IMR-90 (cell line): ENCODE results near the gene PLEKHA8. TPM values are rescaled to one million over a fixed set of nuclear protein-coding genes. Genes with fewer than 3 reads are reported as not detected.

Source experiments
- ATAC-seq: fragments of 200-7000 bp; cut with Tn5 transposase; 2 replicates; pipeline ENCODE4 v1.9.1; 2020; ENCODE audit warnings: low read depth, mild to moderate bottlenecking, moderate library complexity
- BruUV-seq: library from RNA; stranded (reverse); fragments of 400-500 nt; replicated peaks from 2 replicates; lab custom pipeline; 2021; lab: Mats Ljungman, UMichigan
- CTCF ChIA-PET: fragments of 300-600 bp; formaldehyde crosslinking; extraction: SDS; loops from one replicate; lab custom pipeline; 2021; ENCODE audit warnings: antibody characterized with exemption; lab: Yijun Ruan, JAX
- POLR2A ChIA-PET: fragments of 300-600 bp; sonication (Branson Sonifier 250); formaldehyde crosslinking; loops from one replicate; lab custom pipeline; 2022; ENCODE audit warnings: antibody characterized with exemption; ENCODE audit not compliant: unreplicated experiment; lab: Charles Lee
- DNase-seq: peaks from one replicate; pipeline ENCODE4 v3.0.0; 2013
- H2AFZ ChIP-seq: replicated peaks from 2 replicates; pipeline ENCODE3; 2013; ENCODE audit warnings: low read length, mild to moderate bottlenecking; ENCODE audit not compliant: poor library complexity
- H2AK5ac ChIP-seq: 2 replicates; pipeline ENCODE4 v1.6.1; 2013; ENCODE audit warnings: low read depth, low read length, inconsistent platforms
- H2AK9ac ChIP-seq: replicated peaks from 2 replicates; pipeline ENCODE3; 2013; ENCODE audit warnings: mild to moderate bottlenecking, low read depth, low read length, moderate library complexity; ENCODE audit not compliant: poor library complexity
- H2BK120ac ChIP-seq: 2 replicates; pipeline ENCODE4 v1.6.1; 2013; ENCODE audit warnings: low read depth, low read length, inconsistent platforms
- H2BK15ac ChIP-seq: 3 replicates; pipeline ENCODE4 v1.6.1; 2013; ENCODE audit warnings: low read depth, low read length, inconsistent platforms
- H2BK20ac ChIP-seq: 2 replicates; pipeline ENCODE4 v1.6.1; 2013; ENCODE audit warnings: low read depth, mild to moderate bottlenecking, inconsistent platforms, low read length, moderate library complexity
- H2BK5ac ChIP-seq: 2 replicates; pipeline ENCODE4 v1.6.1; 2013; ENCODE audit warnings: mild to moderate bottlenecking, low read depth, low read length, inconsistent platforms; ENCODE audit not compliant: poor library complexity, severe bottlenecking
- H3K14ac ChIP-seq: replicated peaks from 2 replicates; pipeline ENCODE4 v1.6.1; 2013; ENCODE audit warnings: low read depth, low read length, inconsistent platforms
- H3K18ac ChIP-seq: 2 replicates; pipeline ENCODE4 v1.6.1; 2013; ENCODE audit warnings: low read depth, low read length, control low read depth
- H3K23ac ChIP-seq: 2 replicates; pipeline ENCODE4 v1.6.1; 2013; ENCODE audit warnings: low read depth, low read length, inconsistent platforms
- H3K27ac ChIP-seq: 2 replicates; pipeline ENCODE4 v1.5.1; 2013; ENCODE audit warnings: mild to moderate bottlenecking, control low read depth, low read length; ENCODE audit not compliant: insufficient read depth
- H3K27me3 ChIP-seq: 2 replicates; pipeline ENCODE4 v1.6.1; 2013; ENCODE audit warnings: low read length; ENCODE audit not compliant: control insufficient read depth, insufficient read depth
- H3K36me3 ChIP-seq: 2 replicates; pipeline ENCODE4 v1.6.1; 2013; ENCODE audit warnings: low read length, mixed read lengths; ENCODE audit not compliant: control insufficient read depth, insufficient read depth
- H3K4ac ChIP-seq: 2 replicates; pipeline ENCODE4 v1.6.1; 2013; ENCODE audit warnings: low read depth, low read length, inconsistent platforms
- H3K4me1 ChIP-seq: 2 replicates; pipeline ENCODE4 v1.6.1; 2013; ENCODE audit warnings: low read length, mixed read lengths; ENCODE audit not compliant: control insufficient read depth, insufficient read depth
- H3K4me2 ChIP-seq: 2 replicates; pipeline ENCODE4 v1.6.1; 2013; ENCODE audit warnings: low read depth, mild to moderate bottlenecking, control low read depth, low read length, moderate library complexity
- H3K4me3 ChIP-seq: 2 replicates; pipeline ENCODE4 v1.5.1; 2013; ENCODE audit warnings: low read depth, mild to moderate bottlenecking, control low read depth, low read length, moderate library complexity; ENCODE audit not compliant: insufficient read depth
- H3K56ac ChIP-seq: 2 replicates; pipeline ENCODE4 v1.6.1; 2013; ENCODE audit warnings: low read length, inconsistent platforms; ENCODE audit not compliant: insufficient read depth; ENCODE audit errors: extremely low read depth
- H3K79me1 ChIP-seq, 2 experiments: 2 replicates each; pipeline ENCODE4 v1.6.1; 2013; ENCODE audit warnings: low read length in 2 of 2, inconsistent platforms in 1 of 2, low read depth in 1 of 2
- H3K9ac ChIP-seq: 2 replicates; pipeline ENCODE4 v1.6.1; 2013; ENCODE audit warnings: low read depth, low read length, control low read depth
- H3K9me1 ChIP-seq: 2 replicates; pipeline ENCODE4 v1.6.1; 2013; ENCODE audit warnings: low read length, inconsistent platforms; ENCODE audit not compliant: insufficient read depth
- H3K9me3 ChIP-seq: 2 replicates; pipeline ENCODE4 v1.6.1; 2013; ENCODE audit warnings: low read length; ENCODE audit not compliant: control insufficient read depth, insufficient read depth
- H4K20me1 ChIP-seq: 2 replicates; pipeline ENCODE4 v1.6.1; 2013; ENCODE audit warnings: low read length, inconsistent platforms; ENCODE audit not compliant: insufficient read depth
- H4K5ac ChIP-seq: 2 replicates; pipeline ENCODE4 v1.6.1; 2013; ENCODE audit warnings: mild to moderate bottlenecking, low read depth, low read length, control low read depth
- H4K8ac ChIP-seq, 2 experiments: 2 replicates each; pipeline ENCODE4 v1.6.1; 2013; ENCODE audit warnings: low read depth in 2 of 2, low read length in 2 of 2, control low read depth in 1 of 2, inconsistent platforms in 1 of 2
- H4K91ac ChIP-seq: 2 replicates; pipeline ENCODE4 v1.6.1; 2013; ENCODE audit warnings: low read depth, low read length, inconsistent platforms; ENCODE audit not compliant: insufficient read depth
- BHLHE40 ChIP-seq: fragments of 150-350 bp; IDR thresholded peaks from 2 replicates; pipeline ENCODE4 v1.6.1; 2016; ENCODE audit warnings: mild to moderate bottlenecking, low read depth, low read length
- CEBPB ChIP-seq: IDR thresholded peaks from 2 replicates; pipeline ENCODE4 v1.6.1; 2012; ENCODE audit warnings: low read depth, low read length, improper control_type of control experiment
- CHD1 ChIP-seq: IDR thresholded peaks from 2 replicates; pipeline ENCODE4 v1.6.1; 2012; ENCODE audit warnings: low read depth, low read length, improper control_type of control experiment
- CTCF ChIP-seq: conservative IDR thresholded peaks from 2 replicates; pipeline ENCODE4 v1.5.1; 2012; ENCODE audit warnings: mild to moderate bottlenecking, low read depth, low read length, improper control_type of control experiment
- FOS ChIP-seq: fragments of 150-350 bp; IDR thresholded peaks from 2 replicates; pipeline ENCODE4 v1.6.1; 2016; ENCODE audit warnings: low read depth, low read length
- MAFK ChIP-seq: IDR thresholded peaks from 2 replicates; pipeline ENCODE4 v1.6.1; 2012; ENCODE audit warnings: low read depth, low read length, improper control_type of control experiment
- MAZ ChIP-seq: IDR thresholded peaks from 2 replicates; pipeline ENCODE4 v1.6.1; 2012; ENCODE audit warnings: low read depth, mild to moderate bottlenecking, low read length, improper control_type of control experiment, moderate library complexity, borderline replicate concordance
- MXI1 ChIP-seq: IDR thresholded peaks from 2 replicates; pipeline ENCODE4 v1.6.1; 2012; ENCODE audit warnings: low read depth, mild to moderate bottlenecking, low read length, moderate library complexity, borderline replicate concordance
- NFE2L2 ChIP-seq: fragments of 150-350 bp; IDR thresholded peaks from 2 replicates; pipeline ENCODE4 v1.6.1; 2016; ENCODE audit warnings: low read depth, mild to moderate bottlenecking, low read length
- POLR2A ChIP-seq: IDR thresholded peaks from 2 replicates; pipeline ENCODE4 v1.6.1; 2012; ENCODE audit warnings: mild to moderate bottlenecking, low read depth, low read length
- RAD21 ChIP-seq: IDR thresholded peaks from 2 replicates; pipeline ENCODE4 v1.6.1; 2012; ENCODE audit warnings: low read length, improper control_type of control experiment
- RCOR1 ChIP-seq: IDR thresholded peaks from 2 replicates; pipeline ENCODE4 v1.6.1; 2012; ENCODE audit warnings: mild to moderate bottlenecking, low read length, improper control_type of control experiment; ENCODE audit not compliant: insufficient replicate concordance
- RFX5 ChIP-seq: IDR thresholded peaks from 2 replicates; pipeline ENCODE4 v1.8.0; 2012; ENCODE audit warnings: low read depth, mild to moderate bottlenecking, low read length, moderate library complexity
- SMC3 ChIP-seq: fragments of 150-350 bp; IDR thresholded peaks from 2 replicates; pipeline ENCODE4 v1.6.1; 2016; ENCODE audit warnings: low read depth, mild to moderate bottlenecking, antibody characterized with exemption, low read length, moderate library complexity
- USF2 ChIP-seq: fragments of 150-350 bp; IDR thresholded peaks from 2 replicates; pipeline ENCODE4 v1.6.1; 2017; ENCODE audit warnings: mild to moderate bottlenecking, antibody characterized with exemption, low read length, low read depth
- dilution Hi-C: fragments of 300-500 bp; cut with HindIII; formaldehyde crosslinking; loops from one replicate; pipeline ENCODE4 v1.14.3; 2018; ENCODE audit warnings: low sequenced_read_pairs; ENCODE audit not compliant: unreplicated experiment
- in situ Hi-C: fragments of 300-500 bp; cut with MboI; formaldehyde crosslinking; loops from 3 replicates; pipeline ENCODE4 v1.14.3; 2019; ENCODE audit warnings: low sequenced_read_pairs, inconsistent platforms, mixed read lengths
- intact Hi-C: fragments of 100-400 bp; cut with micrococcal nuclease; formaldehyde crosslinking; loops from 2 replicates; pipeline ENCODE4 v1.10.0; 2022
- polyA plus RNA-seq, 3 experiments: library from polyadenylated mRNA; depleted of rRNA; stranded (reverse); fragments of >200 nt; gene quantifications; 2 replicates each; pipeline ENCODE4 v1.2.3, GENCODE V29; 2012; ENCODE audit warnings: low replicate concordance in 1 of 3
- total RNA-seq: library from RNA; depleted of rRNA; stranded (reverse); fragments of >200 nt; gene quantifications from 2 replicates; pipeline ENCODE4 v1.2.3, GENCODE V29; 2012

Gene PLEKHA8
- total and polyA plus RNA-seq, 2 of the 4 experiments (the other 2 are of a cell fraction), result 3.6 to 9.7 TPM

GRCh38 chr7:30018451-30018850, 9.8 kb upstream of the PLEKHA8 start:
- Histone ChIP-seq H3K27ac (no peak overlapping the region), H3K27me3 (no peaks in the 10 kb centered on the region), H2BK5ac (no peak overlapping the region), H2AFZ (no peak overlapping the region), H2AK5ac (no peak overlapping the region), H4K91ac (no peak overlapping the region), H3K4me2 (no peak overlapping the region), H4K20me1 (peaks cover 4% of the 10 kb centered on the region; the same call in 1 of the 2 replicates), H3K4me3 (no peak overlapping the region), H3K4me1 (no peaks in the 10 kb centered on the region; the same call in 1 of the 2 replicates), H3K4ac (no peak overlapping the region), H2AK9ac (no peak overlapping the region), H3K79me1 (peaks cover 4 to 14% of the 10 kb centered on the region in 2 experiments), H4K8ac (no peak overlapping the region), H3K18ac (no peak overlapping the region), H3K56ac (no peak overlapping the region), H3K9ac (no peak overlapping the region), H3K23ac (no peak overlapping the region), H3K9me1 (peaks cover 2% of the 10 kb centered on the region; the same call in 1 of the 2 replicates), H2BK15ac (no peak overlapping the region), H2BK20ac (no peak overlapping the region), H2BK120ac (no peak overlapping the region), H4K5ac (no peak overlapping the region), H3K9me3 (no peaks in the 10 kb centered on the region), H3K36me3 (peaks cover 13% of the 10 kb centered on the region), H3K14ac (no peak overlapping the region)
- ATAC-seq (no peak), DNase-seq (no peak)
- POLR2A ChIA-PET, result no interaction called here
- BruUV-seq, result no TSS peak
- dilution Hi-C loops, result no loop called here
- in situ Hi-C loops, result no loop called here
- CTCF ChIA-PET, result no interaction called here
- intact Hi-C loops, result no loop called here
- no peak for TF ChIP-seq SMC3
- no peak for TF ChIP-seq RFX5
- TF ChIP-seq NFE2L2, result no peak
- TF ChIP-seq USF2, result no peak
- TF ChIP-seq CEBPB, result no peak
- no peak for TF ChIP-seq RAD21
- no peak for TF ChIP-seq POLR2A
- no peak for TF ChIP-seq MAZ
- TF ChIP-seq MAFK, result no peak
- no peak for TF ChIP-seq FOS
- TF ChIP-seq BHLHE40, result no peak
- no peak for TF ChIP-seq CHD1
- TF ChIP-seq MXI1, result no peak
- TF ChIP-seq CTCF, result no peak
- TF ChIP-seq RCOR1, result no peak
